Islet precursor cell (in vitro differentiated cells): ENCODE data around the gene PMM1.
A peak's percentile ranks its signal among the peaks of the same experiment; 100 is the strongest.

ENCODE experiments used
- DNase-seq: peaks from one replicate; pipeline ENCODE4 v3.0.0-alpha.2; 2018

The PMM1 gene

DNA sequence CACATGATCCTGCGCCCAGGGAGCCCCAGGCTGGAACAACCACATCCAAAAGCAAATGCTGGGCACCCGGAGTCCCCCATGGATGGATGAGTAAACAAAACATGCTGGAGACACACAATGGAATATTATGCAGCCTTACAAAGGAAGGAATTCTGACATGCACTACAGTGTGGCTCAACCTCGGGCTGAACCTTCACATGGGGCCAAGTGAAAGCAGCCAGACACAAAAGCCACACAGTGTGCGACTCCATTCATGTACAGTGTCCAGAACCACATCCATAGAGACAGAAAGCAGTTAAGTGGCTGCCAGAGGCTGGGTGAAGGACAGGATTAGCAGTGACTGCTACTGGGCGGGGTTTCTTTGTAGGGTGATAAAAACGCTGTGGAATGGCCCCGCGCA is 55.4 kb downstream of the PMM1 start:
- no peak for DNase-seq

DNA sequence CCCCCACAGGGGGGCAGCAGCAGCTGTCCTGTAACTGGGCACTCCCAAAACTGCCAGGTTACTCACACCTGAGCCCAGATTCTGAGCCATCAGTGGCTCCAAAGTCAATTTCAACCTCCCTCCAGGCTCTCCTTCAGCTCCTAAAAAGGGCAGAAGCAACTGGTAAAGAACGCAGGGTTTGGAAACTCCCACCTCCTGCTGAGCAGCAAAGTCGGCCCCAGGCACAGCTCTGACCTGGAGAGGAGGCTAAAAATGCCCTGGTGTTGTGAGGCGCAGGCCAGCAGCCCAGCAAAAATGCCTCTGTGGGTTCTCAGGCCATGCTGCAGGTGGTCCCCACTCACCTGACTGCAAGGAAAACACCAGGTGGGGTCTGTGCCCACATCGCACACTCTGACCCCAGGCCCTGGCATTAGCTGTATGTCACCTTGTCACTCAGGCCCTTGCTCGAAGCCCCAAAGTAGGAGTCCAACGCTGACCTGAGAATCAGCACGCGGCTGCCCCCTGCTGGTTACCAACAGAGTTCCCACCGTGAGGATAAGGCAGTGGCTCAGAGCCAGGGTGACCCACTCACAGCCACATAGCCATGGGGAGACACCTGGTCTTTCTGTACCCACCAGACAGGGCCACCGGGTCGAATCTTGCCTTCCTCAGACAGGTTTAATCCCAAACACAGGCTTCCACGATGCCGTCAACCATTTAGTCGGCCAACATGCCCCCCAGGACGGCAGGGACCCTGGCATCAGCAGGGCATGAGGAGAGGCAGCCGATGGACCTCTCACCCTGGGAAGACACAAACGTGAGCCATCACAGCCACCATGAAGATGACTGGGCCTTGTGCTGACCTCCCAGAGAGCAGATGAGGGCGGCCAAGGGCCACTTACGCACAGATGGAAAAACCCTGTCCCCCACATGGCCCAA is 56.5 kb downstream of the PMM1 start:
- peak; percentile 88 for DNase-seq

DNA sequence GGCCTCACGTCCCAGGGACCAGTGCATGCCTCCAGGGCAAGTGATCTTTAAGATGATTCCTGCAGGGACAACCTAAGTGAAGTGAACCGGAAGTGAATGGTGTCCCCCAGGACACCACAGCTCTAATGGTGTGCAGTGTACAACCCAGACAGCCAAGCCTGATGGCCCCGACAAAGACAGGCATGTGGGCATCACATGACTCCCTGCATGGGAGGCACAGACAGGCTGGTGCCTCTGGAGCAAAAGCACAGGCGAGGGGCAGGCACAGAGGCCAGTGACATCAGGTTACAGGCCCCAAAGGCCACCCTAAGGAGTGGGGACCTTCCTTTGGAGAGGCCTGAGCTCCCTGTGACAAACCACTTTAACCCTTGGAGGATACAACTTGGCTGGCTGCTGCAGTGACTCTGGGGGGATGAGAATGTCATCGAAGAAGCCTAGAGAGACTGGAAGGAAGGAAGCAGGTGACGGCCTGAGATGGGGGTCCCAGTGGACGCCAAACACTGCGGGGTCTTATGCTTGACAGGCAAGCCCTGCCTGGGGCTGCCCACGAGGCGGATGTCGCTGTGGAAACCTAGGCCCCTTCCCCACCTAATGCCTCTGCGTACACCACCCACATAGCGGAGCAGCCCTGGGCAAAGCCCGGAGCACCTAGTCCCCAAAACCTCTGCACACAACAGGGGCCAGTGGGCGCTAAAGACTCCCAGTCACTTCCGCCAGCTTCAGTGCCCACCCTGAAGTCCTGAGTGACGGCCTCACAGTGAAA is 57.7 kb downstream of the PMM1 start:
- no peak for DNase-seq

DNA sequence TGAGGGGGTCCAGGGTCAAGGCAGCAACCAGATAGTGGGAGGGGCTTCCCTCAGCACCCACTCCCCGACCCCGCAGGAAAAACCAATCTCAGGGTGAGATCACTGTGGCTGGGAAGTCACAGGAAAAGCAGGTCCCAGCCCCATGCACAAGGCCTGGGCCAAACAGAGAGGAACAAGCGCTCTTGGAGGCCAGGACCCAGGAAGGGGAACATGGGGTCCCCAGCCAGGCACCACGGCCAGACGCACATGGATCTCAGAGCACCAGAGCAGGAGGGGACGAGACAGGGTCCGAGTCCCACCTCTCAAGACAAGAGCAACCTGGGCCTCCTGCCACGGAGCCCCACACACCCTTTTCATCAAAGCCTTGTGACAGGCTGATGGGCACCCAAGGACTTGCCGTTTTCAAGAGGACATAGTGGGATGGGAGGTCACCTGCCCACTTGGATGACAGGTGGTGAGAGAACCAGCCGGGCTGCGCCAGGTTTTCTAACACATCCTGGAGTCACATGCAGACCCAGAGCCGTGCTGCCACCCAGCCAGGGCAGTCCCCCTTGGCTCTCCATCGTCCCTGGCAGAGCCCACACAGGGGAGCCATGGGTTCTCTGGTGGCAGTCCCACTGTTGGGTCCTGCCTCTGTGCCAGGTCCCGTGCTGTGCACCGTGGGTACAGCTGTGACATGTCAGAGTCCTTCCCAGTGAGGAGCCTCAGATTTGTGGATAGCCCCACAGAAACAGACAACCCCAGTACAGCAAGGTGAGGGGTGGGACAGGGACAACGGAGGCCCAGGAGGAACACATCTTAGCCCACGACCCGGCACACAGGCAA is 58.5 kb downstream of the PMM1 start:
- no peak for DNase-seq

DNA sequence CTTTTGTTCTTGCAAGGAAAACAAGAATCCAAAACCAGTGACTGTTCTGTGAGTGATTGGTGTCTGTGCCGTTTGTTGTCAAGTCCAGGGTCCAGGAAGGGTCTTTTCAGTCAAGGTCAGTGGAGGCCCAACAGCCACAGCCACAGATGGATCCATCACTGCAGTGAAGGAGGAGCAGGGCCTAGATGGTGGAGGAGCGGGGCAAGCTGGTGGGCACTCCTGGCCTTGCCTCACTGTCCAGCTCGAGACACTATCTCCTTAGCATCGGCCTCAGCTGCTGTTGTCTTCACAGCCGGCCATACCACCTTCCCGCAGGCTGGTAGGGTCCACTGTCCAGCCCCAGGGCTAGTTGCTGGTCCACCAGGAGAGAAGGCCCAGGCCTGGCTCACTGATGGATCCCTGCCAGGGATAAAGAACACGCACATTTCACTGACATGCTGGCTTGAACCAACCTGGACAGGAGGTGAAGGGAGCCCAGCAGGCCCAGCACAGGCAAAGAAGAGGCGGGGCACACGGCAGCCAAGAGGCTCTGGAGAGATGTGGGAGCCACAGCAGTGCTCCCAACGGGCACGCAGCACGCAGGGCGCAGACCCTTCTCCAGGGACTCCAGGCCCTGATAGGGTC is 60.6 kb downstream of the PMM1 start:
- no peak for DNase-seq

DNA sequence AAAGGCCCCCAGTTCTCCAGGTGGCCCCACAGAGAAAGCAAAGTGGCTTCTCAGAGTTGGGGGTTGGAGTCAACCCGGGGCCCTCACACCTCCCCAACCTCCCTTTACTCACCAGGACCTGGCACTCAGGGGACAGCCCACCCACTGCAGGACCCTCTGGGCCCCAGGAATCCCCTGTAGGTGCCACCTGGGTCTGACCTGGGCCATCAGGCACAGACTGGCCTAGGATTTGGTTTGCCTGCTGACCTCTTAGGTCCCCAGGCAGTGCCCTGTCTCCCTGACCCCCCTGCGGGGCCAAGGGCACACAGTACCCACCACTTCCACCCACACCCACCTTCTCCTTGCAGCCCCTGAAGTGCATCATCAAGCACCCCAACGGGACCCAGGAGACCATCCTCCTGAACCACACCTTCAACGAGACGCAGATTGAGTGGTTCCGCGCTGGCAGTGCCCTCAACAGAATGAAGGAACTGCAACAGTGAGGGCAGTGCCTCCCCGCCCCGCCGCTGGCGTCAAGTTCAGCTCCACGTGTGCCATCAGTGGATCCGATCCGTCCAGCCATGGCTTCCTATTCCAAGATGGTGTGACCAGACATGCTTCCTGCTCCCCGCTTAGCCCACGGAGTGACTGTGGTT is 61.4 kb downstream of the PMM1 start:
- DNase-seq, result no peak
